Erythroblast (primary cell): ENCODE data around the gene SLC36A4.
"Not testable (repeated sequence)": the region's sequence is repeated elsewhere in the genome, so short reads cannot be mapped to it uniquely, and the experiment has no call there.

Experiments used
- DNase-seq, 2 experiments: peaks; one replicate each; lab custom pipeline; 2025; lab: John Stamatoyannopoulos, UW
- GATA1 ChIP-seq: IDR thresholded peaks from 2 replicates; pipeline ENCODE4 v1.6.1; 2011; ENCODE audit warnings: low read depth, mild to moderate bottlenecking, control low read depth, low read length, moderate library complexity
- POLR2A ChIP-seq: IDR thresholded peaks from 2 replicates; pipeline ENCODE4 v1.6.1; 2011; ENCODE audit warnings: mild to moderate bottlenecking, low read length

Gene SLC36A4

GRCh38 chr11:93197380-93198214 lies at the start of gene SLC36A4:
TSS of gene SLC36A4 (minus strand) at chr11:93197991. CDS start at chr11:93197832, 159 bp downstream.
- TF ChIP-seq GATA1 (no peak), POLR2A (peak; percentile 87)
- DNase-seq: peak; percentile 94 to 95

DNA sequence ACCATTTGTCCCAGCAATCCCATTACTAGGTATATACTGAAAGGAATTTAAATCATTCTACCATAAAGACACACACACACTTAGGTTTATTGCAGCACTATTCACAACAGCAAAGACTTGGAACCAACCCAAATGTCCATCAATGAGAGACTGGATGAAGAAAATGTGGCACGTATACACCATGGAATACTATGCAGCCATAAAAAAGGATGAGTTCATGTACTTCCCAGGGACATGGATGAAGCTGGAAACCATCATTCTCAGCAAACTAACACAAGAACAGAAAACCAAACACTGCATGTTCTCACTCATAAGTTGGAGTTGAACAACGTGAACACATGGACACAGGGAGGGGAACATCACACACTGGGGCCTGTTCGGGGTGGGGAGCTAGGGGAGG lies 49.0 kb upstream of the SLC36A4 start:
- DNase-seq: not testable (repeated sequence)

DNA sequence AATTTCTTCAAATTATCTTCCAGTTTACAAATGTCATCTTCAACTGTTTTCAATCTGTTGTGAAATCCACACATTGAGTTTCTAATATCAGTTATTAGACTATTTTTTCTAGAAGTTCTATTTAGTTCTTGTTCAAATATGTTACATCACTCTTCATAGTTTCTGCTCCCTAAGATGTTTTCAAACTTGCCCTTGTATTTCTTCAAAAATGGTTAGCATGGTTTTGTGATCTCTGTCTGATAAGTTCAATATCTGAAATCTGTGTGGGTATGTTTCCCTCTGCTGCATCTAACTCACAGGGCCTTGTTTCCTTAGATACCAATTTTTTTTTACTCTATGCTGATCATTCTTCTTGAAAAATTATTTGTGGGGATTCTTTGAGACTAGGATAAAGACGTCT lies 46.2 kb upstream of the SLC36A4 start:
- no peak for DNase-seq
- no peak for TF ChIP-seq GATA1
- no peak for TF ChIP-seq POLR2A

GRCh38 chr11:93239966-93240365 lies 42.2 kb upstream of the SLC36A4 start:
- no peak for DNase-seq
- no peak for TF ChIP-seq POLR2A
- no peak for TF ChIP-seq GATA1

- DNase-seq: no peak
- TF ChIP-seq GATA1 (no peak), POLR2A (no peak)
Observed at GRCh38 chr11:93238956-93239355, 41.2 kb upstream of the SLC36A4 start.

- peak; percentile 21 to 30 for DNase-seq
- TF ChIP-seq POLR2A (no peak), GATA1 (no peak)
Observed at GRCh38 chr11:93236741-93237675, 39.2 kb upstream of the SLC36A4 start.

- DNase-seq: peak; percentile 50 to 68
- TF ChIP-seq POLR2A (no peak), GATA1 (no peak)
Observed at GRCh38 chr11:93234602-93235207, 36.9 kb upstream of the SLC36A4 start.

DNA sequence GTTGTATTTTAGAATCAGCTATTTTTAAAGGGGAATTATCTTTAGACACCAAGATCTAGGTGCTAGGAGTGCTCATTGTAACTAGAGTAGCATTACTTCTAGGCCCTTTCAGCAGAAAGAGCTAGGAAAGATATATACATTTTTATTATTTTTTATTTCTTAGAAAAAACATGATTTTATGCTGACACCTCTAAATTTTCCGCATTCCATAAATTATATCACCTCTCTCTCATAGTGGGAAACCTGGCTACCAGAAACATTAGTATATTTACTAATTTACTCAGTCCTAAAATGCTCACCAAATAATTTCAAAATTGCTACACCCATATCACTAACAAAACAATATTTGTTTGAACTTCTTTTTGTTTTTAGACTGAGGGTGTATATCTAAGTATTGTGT lies 32.1 kb upstream of the SLC36A4 start:
- TF ChIP-seq POLR2A: no peak
- TF ChIP-seq GATA1: no peak
- no peak for DNase-seq

DNA sequence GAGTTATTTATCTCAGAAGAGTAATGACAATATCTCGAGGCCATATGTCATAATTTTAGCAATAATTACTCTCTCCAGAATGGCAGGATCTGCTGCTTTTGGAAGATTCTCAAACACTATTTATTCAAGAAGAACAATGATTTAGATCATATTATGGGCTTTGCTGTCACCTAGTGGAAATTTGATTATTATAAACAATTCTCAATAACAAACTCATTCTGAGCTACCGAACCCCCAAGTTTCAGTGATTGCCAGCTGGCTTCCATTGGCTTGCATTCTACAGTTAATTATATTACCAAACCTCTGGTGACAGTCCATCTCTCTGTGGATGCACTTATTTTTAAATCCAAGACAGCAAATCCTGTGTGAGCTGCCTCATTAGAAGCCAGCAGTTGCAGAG lies 27.9 kb upstream of the SLC36A4 start:
- TF ChIP-seq POLR2A: no peak
- TF ChIP-seq GATA1: no peak
- peak; percentile 4 to 17 for DNase-seq

GRCh38 chr11:93221539-93221938 lies 23.7 kb upstream of the SLC36A4 start:
- no peak for DNase-seq
- TF ChIP-seq GATA1: no peak

DNA sequence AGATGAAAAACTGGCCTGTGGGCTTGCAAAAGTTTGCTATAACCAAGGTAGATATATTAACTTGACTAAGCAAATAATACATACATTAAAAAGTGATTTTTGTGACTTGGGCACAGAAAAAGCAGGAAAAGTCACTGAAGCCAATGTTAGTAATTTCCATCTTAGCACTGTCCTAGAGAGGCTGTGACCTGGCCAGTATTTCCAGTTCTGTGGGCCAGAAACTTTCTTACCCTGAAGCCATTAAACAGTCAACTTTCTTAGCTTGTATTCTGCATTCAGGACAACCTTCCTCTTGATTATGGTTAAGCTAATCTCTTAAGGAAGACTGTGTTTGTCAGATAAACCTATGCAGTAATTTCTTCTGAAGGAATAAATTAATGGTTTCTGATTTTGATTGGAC lies 22.3 kb upstream of the SLC36A4 start:
- DNase-seq: no peak
- TF ChIP-seq GATA1: no peak
- no peak for TF ChIP-seq POLR2A

GRCh38 chr11:93219440-93219839 lies 21.6 kb upstream of the SLC36A4 start:
- TF ChIP-seq POLR2A (no peak), GATA1 (no peak)
- no peak for DNase-seq

DNA sequence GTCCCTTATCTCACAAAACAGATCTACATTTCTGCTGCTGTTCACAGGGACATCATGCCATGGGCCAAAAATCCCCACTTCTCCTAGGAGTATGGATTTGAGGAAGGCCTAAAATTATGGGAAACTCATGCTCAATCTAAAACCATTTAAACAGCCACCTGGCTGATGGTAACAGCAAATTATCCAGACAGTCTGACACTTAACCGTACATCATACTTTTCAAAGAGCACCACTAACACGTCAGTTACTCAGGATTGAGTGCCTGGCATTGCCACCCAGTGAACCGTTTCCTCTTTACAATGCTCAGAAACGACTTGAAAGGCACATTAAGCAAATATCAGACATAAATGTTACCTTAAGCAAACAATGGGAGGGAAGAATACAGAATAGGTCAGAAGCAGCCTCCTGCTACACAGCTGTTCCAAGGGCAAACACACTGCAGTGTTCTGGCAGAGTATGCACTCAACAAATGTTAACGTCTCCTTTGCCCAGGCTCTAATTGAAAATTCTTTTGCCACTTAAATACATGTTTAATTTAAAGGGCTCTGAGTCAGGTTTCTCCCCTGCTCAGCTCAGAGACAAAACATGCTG lies 18.8 kb upstream of the SLC36A4 start:
- no peak for DNase-seq
- TF ChIP-seq POLR2A (no peak), GATA1 (no peak)
